GM12865 (cell line): ENCODE measurements around the gene DEPDC5.

Experiments
- DNase-seq: peaks from one replicate; pipeline ENCODE4 v3.0.0; 2010; ENCODE audit warnings: low read depth
- H3K4me3 ChIP-seq: 2 replicates; pipeline ENCODE4 v1.5.1; 2011; ENCODE audit warnings: mild to moderate bottlenecking, low read depth, low read length, control low read depth
- CTCF ChIP-seq: IDR thresholded peaks from 2 replicates; pipeline ENCODE4 v1.5.1; 2011; ENCODE audit warnings: low read length, control low read depth, low read depth, inconsistent platforms; ENCODE audit not compliant: insufficient read depth; ENCODE audit errors: missing control alignments

DEPDC5 gene

GRCh38 chr22:31850135-31850534, 96.3 kb downstream of the DEPDC5 start:
- no peak for DNase-seq
- no peak for TF ChIP-seq CTCF
- no peak overlapping the region for H3K4me3 ChIP-seq

- no peak for TF ChIP-seq CTCF
- no peak overlapping the region for H3K4me3 ChIP-seq
- DNase-seq: no peak
Measured at GRCh38 chr22:31852691-31853421, 99.0 kb downstream of the DEPDC5 start.

GRCh38 chr22:31853736-31854495, 100.1 kb downstream of the DEPDC5 start:
- DNase-seq: no peak
- TF ChIP-seq CTCF: no peak
- H3K4me3 ChIP-seq: no peak overlapping the region

- DNase-seq: no peak
- no peak overlapping the region for H3K4me3 ChIP-seq
- no peak for TF ChIP-seq CTCF
Measured at GRCh38 chr22:31857247-31857646, 103.4 kb downstream of the DEPDC5 start.

GRCh38 chr22:31861226-31861840, 107.5 kb downstream of the DEPDC5 start:
- no peak for DNase-seq
- no peak for TF ChIP-seq CTCF
- no peak overlapping the region for H3K4me3 ChIP-seq

GRCh38 chr22:31866918-31867317, 113.1 kb downstream of the DEPDC5 start:
- DNase-seq: no peak
- H3K4me3 ChIP-seq: no peak overlapping the region
- no peak for TF ChIP-seq CTCF
